Natural killer cell treated with Interleukin-12 subunit alpha and Interleukin-12 subunit beta and Interleukin-15 and Interleukin-18, amount 100 ng/mL, for 72 hours (primary cell): Measurements from ENCODE around the gene TMOD1. TPM values are rescaled to one million over a fixed set of nuclear protein-coding genes. Genes with fewer than 3 reads are reported as not detected.

Experiments
- ATAC-seq, 2 donors: fragments of 150-1000 bp; cut with Tn5 transposase in 1 of 2; sonication (Bioruptor Pico), chemical (Tn5 transposase) in 1 of 2; 2 replicates each; pipeline ENCODE4 v1.10.0; 2021
- DNase-seq: peaks from one replicate; pipeline ENCODE4 v3.0.0; 2022; ENCODE audit warnings: low spot score
- H3K27ac Mint-ChIP-seq, 2 donors: 1 replicate in 1 of 2; 2 replicates in 1 of 2; pipeline ENCODE4 v1.8.0; 2022; ENCODE audit warnings: mixed read lengths in 2 of 2, mild to moderate bottlenecking in 1 of 2, moderate library complexity in 1 of 2
- H3K27me3 Mint-ChIP-seq, 2 donors: 1 replicate in 1 of 2; 2 replicates in 1 of 2; pipeline ENCODE4 v1.8.0; 2022; ENCODE audit warnings: mixed read lengths in 2 of 2
- H3K36me3 Mint-ChIP-seq: one replicate; pipeline ENCODE4 v1.8.0; 2022; ENCODE audit warnings: mixed read lengths
- H3K4me1 Mint-ChIP-seq, 2 donors: 1 replicate in 1 of 2; 2 replicates in 1 of 2; pipeline ENCODE4 v1.8.0; 2022; ENCODE audit warnings: low read depth in 2 of 2, mixed read lengths in 2 of 2, mild to moderate bottlenecking in 1 of 2
- H3K4me3 Mint-ChIP-seq: one replicate; pipeline ENCODE4 v1.8.0; 2022; ENCODE audit warnings: mixed read lengths
- H3K9me3 Mint-ChIP-seq: 2 replicates; pipeline ENCODE4 v1.8.0; 2022; ENCODE audit warnings: mixed read lengths
- total RNA-seq, 2 donors: library from RNA; stranded (reverse); gene quantifications; one replicate each; pipeline ENCODE4 v1.2.3, GENCODE V29; 2022

TMOD1 gene
- total RNA-seq, 2 donors from 2014 or later = 1.1 to 2.1 TPM

- Mint-ChIP-seq H3K27me3 (no peaks in the 10 kb centered on the region), H3K4me3 (no peak overlapping the region), H3K9me3 (no peaks in the 10 kb centered on the region), H3K36me3 (peaks cover 5% of the 10 kb centered on the region), H3K27ac (no peak overlapping the region), H3K4me1 (peaks cover 32 to 36% of the 10 kb centered on the region in 2 donors)
- no peak for ATAC-seq
- no peak for DNase-seq
These were observed 129.1 kb downstream of the TMOD1 start for GRCh38 chr9:97630591-97630990.

GRCh38 chr9:97632248-97632984 lies 130.9 kb downstream of the TMOD1 start:
- no peaks in the 10 kb centered on the region for H3K27me3 Mint-ChIP-seq
- no peaks in the 10 kb centered on the region for H3K9me3 Mint-ChIP-seq
- no peaks in the 10 kb centered on the region for H3K36me3 Mint-ChIP-seq
- DNase-seq = no peak
- peak overlapping the region; percentile 95 for H3K4me3 Mint-ChIP-seq
- peaks cover 41 to 50% of the 10 kb centered on the region in 2 donors for H3K4me1 Mint-ChIP-seq
- peak in 1 of 2 donors; percentile 1 for ATAC-seq
- peak overlapping the region; percentile 96 to 97 for H3K27ac Mint-ChIP-seq

GRCh38 chr9:97632985-97633858 lies 131.8 kb downstream of the TMOD1 start, which contains the start of the genes NCBP1 and TSTD2:
Gene NCBP1 (plus strand): TSS chr9:97633821. CDS start chr9:97633882, 61 bp downstream.
Gene TSTD2 (minus strand): TSS chr9:97633368. CDS start chr9:97627562, 5,806 bp downstream.
- Mint-ChIP-seq H3K4me1 (peaks cover 45 to 57% of the 10 kb centered on the region in 2 donors), H3K4me3 (peak within 1 kb of the TSS; percentile 95), H3K36me3 (no peaks in the 10 kb centered on the region), H3K27me3 (no peaks in the 10 kb centered on the region), H3K27ac (peak within 1 kb of the TSS; percentile 96 to 97), H3K9me3 (no peaks in the 10 kb centered on the region)
- DNase-seq = peak; percentile 99
- ATAC-seq = peak; percentile 97

GRCh38 chr9:97633859-97634490 lies 132.5 kb downstream of the TMOD1 start:
- Mint-ChIP-seq H3K27me3 (no peaks in the 10 kb centered on the region), H3K36me3 (no peaks in the 10 kb centered on the region), H3K4me1 (peaks cover 49 to 64% of the 10 kb centered on the region in 2 donors), H3K4me3 (peak overlapping the region; percentile 95), H3K9me3 (no peaks in the 10 kb centered on the region), H3K27ac (peak overlapping the region; percentile 96 to 97)
- DNase-seq (no peak), ATAC-seq (no peak)

GRCh38 chr9:97635026-97635425 lies 133.6 kb downstream of the TMOD1 start:
- ATAC-seq = no peak
- H3K27ac Mint-ChIP-seq = peak overlapping the region; percentile 96 to 97
- DNase-seq = no peak
- peak overlapping the region; percentile 95 for H3K4me3 Mint-ChIP-seq
- H3K36me3 Mint-ChIP-seq = no peaks in the 10 kb centered on the region
- no peaks in the 10 kb centered on the region for H3K27me3 Mint-ChIP-seq
- H3K4me1 Mint-ChIP-seq = peaks cover 48 to 63% of the 10 kb centered on the region in 2 donors
- no peaks in the 10 kb centered on the region for H3K9me3 Mint-ChIP-seq

- no peaks in the 10 kb centered on the region for H3K36me3 Mint-ChIP-seq
These were observed 135.4 kb downstream of the TMOD1 start for GRCh38 chr9:97636903-97637302.

GRCh38 chr9:97638666-97639065 lies 137.2 kb downstream of the TMOD1 start:
- ATAC-seq (no peak), DNase-seq (no peak)
- Mint-ChIP-seq H3K4me3 (peak overlapping the region; percentile 3), H3K27ac (no peak overlapping the region), H3K9me3 (no peaks in the 10 kb centered on the region), H3K36me3 (peaks cover 5% of the 10 kb centered on the region), H3K27me3 (no peaks in the 10 kb centered on the region), H3K4me1 (peaks cover 38 to 53% of the 10 kb centered on the region in 2 donors)

More at GRCh38 chr9:97636903-97637302, 135.4 kb downstream of the TMOD1 start:
- Mint-ChIP-seq H3K4me1 (peaks cover 42 to 57% of the 10 kb centered on the region in 2 donors), H3K27me3 (no peaks in the 10 kb centered on the region), H3K4me3 (peak overlapping the region; percentile 46), H3K9me3 (no peaks in the 10 kb centered on the region), H3K27ac (no peak overlapping the region)
- ATAC-seq (no peak), DNase-seq (no peak)

- no peak for DNase-seq
- no peak for ATAC-seq
- Mint-ChIP-seq H3K27ac (no peak overlapping the region), H3K36me3 (peaks cover 12% of the 10 kb centered on the region), H3K27me3 (no peaks in the 10 kb centered on the region), H3K4me3 (no peak overlapping the region), H3K9me3 (no peaks in the 10 kb centered on the region), H3K4me1 (peaks cover 30 to 39% of the 10 kb centered on the region in 2 donors)
These were observed 138.9 kb downstream of the TMOD1 start for GRCh38 chr9:97640325-97640724.

- Mint-ChIP-seq H3K27me3 (no peaks in the 10 kb centered on the region), H3K4me1 (peaks cover under 1 to 4% of the 10 kb centered on the region in 2 donors), H3K4me3 (no peak overlapping the region), H3K9me3 (no peaks in the 10 kb centered on the region), H3K36me3 (peaks cover 21% of the 10 kb centered on the region), H3K27ac (no peak overlapping the region)
- ATAC-seq = no peak
- no peak for DNase-seq
These were observed 144.3 kb downstream of the TMOD1 start for GRCh38 chr9:97645720-97646119.

GRCh38 chr9:97647996-97648395 lies 146.5 kb downstream of the TMOD1 start:
- H3K9me3 Mint-ChIP-seq = no peaks in the 10 kb centered on the region
- peaks cover 27% of the 10 kb centered on the region for H3K36me3 Mint-ChIP-seq
- peaks cover 0 to 7% of the 10 kb centered on the region in 2 donors for H3K4me1 Mint-ChIP-seq

More at GRCh38 chr9:97647996-97648395, 146.5 kb downstream of the TMOD1 start:
- H3K4me3 Mint-ChIP-seq = no peak overlapping the region
- DNase-seq (no peak), ATAC-seq (no peak)
- no peaks in the 10 kb centered on the region for H3K27me3 Mint-ChIP-seq
- no peak overlapping the region for H3K27ac Mint-ChIP-seq

Other genes with a start within 250 kb of the TMOD1 start
- 1 to 10 TPM; 2.3 to 4.9 TPM for gene CCDC180, start 194.0 kb upstream of the TMOD1 start, total RNA-seq
- 10 to 100 TPM in 1 of 2 donors, 1 to 10 TPM in 1; 4.5 to 10.3 TPM for gene TDRD7, start 89.6 kb upstream of the TMOD1 start, total RNA-seq
- gene TSTD2, start 131.7 kb downstream of the TMOD1 start, total RNA-seq = 10 to 100 TPM; 18.8 to 25.4 TPM
- gene NCBP1, start 132.2 kb downstream of the TMOD1 start, total RNA-seq = 10 to 100 TPM; 29.4 to 63.5 TPM
- gene XPA, start 195.7 kb downstream of the TMOD1 start, total RNA-seq = 10 to 100 TPM; 11.2 to 12.5 TPM